Fibroblast of lung (primary cell): ENCODE results near the gene EIF1. TPM values are rescaled to one million over a fixed set of nuclear protein-coding genes. Genes with fewer than 3 reads are reported as not detected.
"Not testable (repeated sequence)": the region's sequence is repeated elsewhere in the genome, so short reads cannot be mapped to it uniquely, and the experiment has no call there.

Experiments used
- DNase-seq, 2 donors: peaks; one replicate each; pipeline versions ENCODE4 v3.0.0 to v3.0.0-alpha.2; 2010; ENCODE audit warnings: low read depth in 2 of 2
- H2AFZ ChIP-seq: 2 replicates; pipeline ENCODE4 v1.5.1; 2012; ENCODE audit warnings: low read length, control low read depth, inconsistent platforms
- H3K27ac ChIP-seq: 2 replicates; pipeline ENCODE4 v1.5.1; 2011; ENCODE audit warnings: low read length, control low read depth; ENCODE audit not compliant: insufficient read depth
- H3K27me3 ChIP-seq: 2 replicates; pipeline ENCODE4 v1.5.1; 2011; ENCODE audit warnings: mild to moderate bottlenecking, low read length; ENCODE audit not compliant: control insufficient read depth, insufficient read depth
- H3K36me3 ChIP-seq: 2 replicates; pipeline ENCODE4 v1.5.1; 2011; ENCODE audit warnings: low read length; ENCODE audit not compliant: control insufficient read depth, insufficient read depth
- H3K4me1 ChIP-seq: 2 replicates; pipeline ENCODE4 v1.5.1; 2011; ENCODE audit warnings: low read length; ENCODE audit not compliant: control insufficient read depth, insufficient read depth; ENCODE audit errors: extremely low read depth
- H3K4me2 ChIP-seq: 2 replicates; pipeline ENCODE4 v1.5.1; 2011; ENCODE audit warnings: low read length, control low read depth; ENCODE audit not compliant: insufficient read depth; ENCODE audit errors: extremely low read depth
- H3K4me3 ChIP-seq, 4 experiments: fragments of 200-600 bp in 1 of 4; sonication (generic) in 1 of 4; replicated peaks in 1 of 4; 2 replicates each; pipeline ENCODE4 v1.5.1; 2011 to 2016; ENCODE audit warnings: low read length in 4 of 4, low read depth in 3 of 4, mild to moderate bottlenecking in 3 of 4, control low read depth in 2 of 4, inconsistent platforms in 1 of 4, mixed read lengths in 1 of 4; ENCODE audit not compliant: insufficient read depth in 1 of 4; ENCODE audit errors: control extremely low read depth in 1 of 4
- H3K79me2 ChIP-seq: 2 replicates; pipeline ENCODE4 v1.5.1; 2012; ENCODE audit warnings: mild to moderate bottlenecking, low read length, inconsistent platforms; ENCODE audit not compliant: control insufficient read depth, insufficient read depth
- H3K9ac ChIP-seq: 2 replicates; pipeline ENCODE4 v1.5.1; 2011; ENCODE audit warnings: mild to moderate bottlenecking, low read length, control low read depth; ENCODE audit not compliant: insufficient read depth
- H3K9me3 ChIP-seq: 2 replicates; pipeline ENCODE4 v1.5.1; 2012; ENCODE audit warnings: low read depth, low read length; ENCODE audit not compliant: control insufficient read depth, insufficient read depth
- H4K20me1 ChIP-seq: 2 replicates; pipeline ENCODE4 v1.5.1; 2011; ENCODE audit warnings: low read length; ENCODE audit not compliant: control insufficient read depth, insufficient read depth; ENCODE audit errors: extremely low read depth
- CTCF ChIP-seq, 2 donors: IDR thresholded peaks in 1 of 2; conservative IDR thresholded peaks in 1 of 2; 1 replicate in 1 of 2; 2 replicates in 1 of 2; pipeline ENCODE4 v1.5.1; 2011 to 2012; ENCODE audit warnings: low read length in 2 of 2, control low read depth in 1 of 2, inconsistent platforms in 1 of 2, low read depth in 1 of 2, mild to moderate bottlenecking in 1 of 2
- EZH2 ChIP-seq: IDR thresholded peaks from 2 replicates; pipeline ENCODE4 v1.5.1; 2012; ENCODE audit warnings: low read length, control low read depth, mild to moderate bottlenecking; ENCODE audit errors: missing control alignments
- polyA plus RNA-seq, 2 donors: library from polyadenylated mRNA; depleted of rRNA in 1 of 2; stranded (reverse) in 1 of 2; unstranded in 1 of 2; fragments of >200 nt; gene quantifications; 2 replicates each; pipeline ENCODE4 v1.2.1, GENCODE V29; 2011 to 2012; ENCODE audit warnings: missing spikeins in 1 of 2
- total RNA-seq: library from RNA; depleted of rRNA; stranded (reverse); fragments of >200 nt; gene quantifications from 2 replicates; pipeline ENCODE4 v1.2.1, GENCODE V29; 2014

Gene EIF1
- total and polyA plus RNA-seq, 2 donors (not counting 1 experiment from before 2014, with no cell fraction given) = 145 to 256 TPM

GRCh38 chr17:41682631-41683030 lies 6.1 kb upstream of the EIF1 start:
- DNase-seq = no peak
- H3K9ac ChIP-seq = no peak overlapping the region
- no peaks in the 10 kb centered on the region for H3K9me3 ChIP-seq
- no peak overlapping the region for H3K4me3 ChIP-seq
- TF ChIP-seq EZH2 = no peak
- no peak for TF ChIP-seq CTCF (conservative IDR thresholded peaks at IDR 0.05 in 1 of 2, IDR thresholded peaks at IDR 0.05 in 1 of 2; ENCODE audit: low read depth in 1 of 2, low read length in 2 of 2)
- H3K79me2 ChIP-seq = no peaks in the 10 kb centered on the region
- H3K4me2 ChIP-seq = no peak overlapping the region
- no peaks in the 10 kb centered on the region for H4K20me1 ChIP-seq
- no peak overlapping the region for H2AFZ ChIP-seq
- H3K36me3 ChIP-seq = no peaks in the 10 kb centered on the region
- H3K27ac ChIP-seq = no peak overlapping the region
- H3K4me1 ChIP-seq = no peaks in the 10 kb centered on the region
- H3K27me3 ChIP-seq = peaks cover 7% of the 10 kb centered on the region

GRCh38 chr17:41683441-41684007 lies 5.2 kb upstream of the EIF1 start:
- Histone ChIP-seq H3K4me2 (no peak overlapping the region), H3K27ac (no peak overlapping the region), H3K4me3 (no peak overlapping the region), H4K20me1 (no peaks in the 10 kb centered on the region), H3K9me3 (no peaks in the 10 kb centered on the region), H2AFZ (no peak overlapping the region), H3K36me3 (no peaks in the 10 kb centered on the region), H3K9ac (no peak overlapping the region), H3K79me2 (no peaks in the 10 kb centered on the region), H3K27me3 (peaks cover 7% of the 10 kb centered on the region), H3K4me1 (no peaks in the 10 kb centered on the region)
- DNase-seq = no peak
- TF ChIP-seq EZH2 = no peak
- no peak for TF ChIP-seq CTCF (conservative IDR thresholded peaks at IDR 0.05 in 1 of 2, IDR thresholded peaks at IDR 0.05 in 1 of 2; ENCODE audit: low read depth in 1 of 2, low read length in 2 of 2)

GRCh38 chr17:41684035-41684434 lies 4.7 kb upstream of the EIF1 start:
- H2AFZ ChIP-seq = no peak overlapping the region
- no peak for TF ChIP-seq EZH2
- no peak for TF ChIP-seq CTCF (conservative IDR thresholded peaks at IDR 0.05 in 1 of 2, IDR thresholded peaks at IDR 0.05 in 1 of 2; ENCODE audit: low read depth in 1 of 2, low read length in 2 of 2)
- H3K4me1 ChIP-seq = no peaks in the 10 kb centered on the region
- no peak overlapping the region for H3K4me3 ChIP-seq
- no peak overlapping the region for H3K4me2 ChIP-seq
- H3K79me2 ChIP-seq = peaks cover 2% of the 10 kb centered on the region
- peaks cover 7% of the 10 kb centered on the region for H3K27me3 ChIP-seq
- H3K9ac ChIP-seq = no peak overlapping the region
- H3K27ac ChIP-seq = no peak overlapping the region
- no peaks in the 10 kb centered on the region for H3K36me3 ChIP-seq
- H3K9me3 ChIP-seq = no peaks in the 10 kb centered on the region
- no peaks in the 10 kb centered on the region for H4K20me1 ChIP-seq
- DNase-seq = no peak

DNA sequence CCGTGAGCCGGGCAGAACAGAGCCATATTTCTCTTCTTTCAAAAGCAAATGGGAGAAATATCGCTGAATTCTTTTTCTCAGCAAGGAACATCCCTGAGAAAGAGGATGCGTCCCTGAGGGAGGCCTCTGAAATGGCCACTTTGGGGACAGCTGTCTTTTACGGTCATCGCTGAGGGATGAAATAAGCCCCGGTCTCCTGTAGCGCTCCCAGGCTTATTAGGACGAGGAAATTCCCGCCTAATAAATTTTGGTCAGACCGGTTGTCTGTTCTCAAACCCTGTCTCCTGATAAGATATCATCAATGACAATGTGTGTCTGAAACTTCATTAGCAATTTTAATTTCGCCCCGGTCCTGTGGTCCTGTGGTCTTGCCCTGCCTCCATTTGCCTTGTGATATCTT lies 2.9 kb upstream of the EIF1 start:
- not testable (repeated sequence) for H2AFZ ChIP-seq, H3K4me2 ChIP-seq, H3K27ac ChIP-seq, DNase-seq, H3K36me3 ChIP-seq, H4K20me1 ChIP-seq, H3K27me3 ChIP-seq, H3K9ac ChIP-seq, H3K4me3 ChIP-seq, H3K9me3 ChIP-seq, H3K4me1 ChIP-seq
- H3K79me2 ChIP-seq = peaks cover 17% of the 10 kb centered on the region
